NB4 (cell line): ENCODE data around the gene ZACN.
"Not testable (repeated sequence)": the region's sequence is repeated elsewhere in the genome, so short reads cannot be mapped to it uniquely, and the experiment has no call there.

ENCODE experiments used
- DNase-seq: peaks from one replicate; pipeline ENCODE4 v3.0.0; 2010; ENCODE audit warnings: low read depth
- H3K4me3 ChIP-seq: one replicate; pipeline ENCODE4 v1.5.1; 2011; ENCODE audit warnings: mild to moderate bottlenecking, low read depth, low read length, moderate library complexity
- CTCF ChIP-seq: IDR thresholded peaks from one replicate; pipeline ENCODE4 v1.5.1; 2012; ENCODE audit warnings: low read depth, low read length
- MAX ChIP-seq: IDR thresholded peaks from 2 replicates; pipeline ENCODE4 v1.6.1; 2011; ENCODE audit warnings: low read depth, low read length
- MYC ChIP-seq: IDR thresholded peaks from 2 replicates; pipeline ENCODE4 v1.6.1; 2011; ENCODE audit warnings: low read depth, low read length
- POLR2A ChIP-seq: IDR thresholded peaks from 2 replicates; pipeline ENCODE4 v1.6.1; 2011; ENCODE audit warnings: mild to moderate bottlenecking; ENCODE audit not compliant: insufficient read length; ENCODE audit errors: extremely low read depth

Gene ZACN

GRCh38 chr17:76076765-76077583 is 2.0 kb upstream of the ZACN start:
- no peak for DNase-seq
- H3K4me3 ChIP-seq, result no peak overlapping the region
- TF ChIP-seq MAX, result no peak
- TF ChIP-seq MYC, result no peak
- TF ChIP-seq CTCF, result no peak
- TF ChIP-seq POLR2A, result no peak

- no peak for TF ChIP-seq CTCF
- no peak for DNase-seq
- H3K4me3 ChIP-seq, result no peak overlapping the region
These were observed 1.3 kb upstream of the ZACN start for GRCh38 chr17:76077584-76078110.

GRCh38 chr17:76078370-76078769 is 612 bp upstream of the ZACN start:
- not testable (repeated sequence) for H3K4me3 ChIP-seq
- peak; percentile 51 for DNase-seq

GRCh38 chr17:76079535-76079955 is 563 bp downstream of the ZACN start:
- no peak overlapping the region for H3K4me3 ChIP-seq
- no peak for TF ChIP-seq MAX
- no peak for TF ChIP-seq MYC
- peak; percentile 18 for TF ChIP-seq POLR2A
- DNase-seq, result no peak

- peak; percentile 71 for DNase-seq
- TF ChIP-seq CTCF, result no peak
- peak; percentile 4 for TF ChIP-seq POLR2A
- no peak; the same call in 1 of the 2 replicates for TF ChIP-seq MYC
- TF ChIP-seq MAX, result peak; percentile 51
- no peak overlapping the region for H3K4me3 ChIP-seq
These were observed 1.2 kb downstream of the ZACN start for GRCh38 chr17:76079956-76080767.

- TF ChIP-seq POLR2A (no peak), MYC (no peak), MAX (no peak), CTCF (no peak)
- H3K4me3 ChIP-seq, result no peak overlapping the region
- no peak for DNase-seq
These were observed 1.8 kb downstream of the ZACN start for GRCh38 chr17:76080768-76081287.
